Measurements from ENCODE around the gene UBE2S. TPM values are rescaled to one million over a fixed set of nuclear protein-coding genes. Genes with fewer than 3 reads are reported as not detected.

UBE2S gene
- total RNA-seq, 1 experiment from 2014 or later: 393 TPM

DNA sequence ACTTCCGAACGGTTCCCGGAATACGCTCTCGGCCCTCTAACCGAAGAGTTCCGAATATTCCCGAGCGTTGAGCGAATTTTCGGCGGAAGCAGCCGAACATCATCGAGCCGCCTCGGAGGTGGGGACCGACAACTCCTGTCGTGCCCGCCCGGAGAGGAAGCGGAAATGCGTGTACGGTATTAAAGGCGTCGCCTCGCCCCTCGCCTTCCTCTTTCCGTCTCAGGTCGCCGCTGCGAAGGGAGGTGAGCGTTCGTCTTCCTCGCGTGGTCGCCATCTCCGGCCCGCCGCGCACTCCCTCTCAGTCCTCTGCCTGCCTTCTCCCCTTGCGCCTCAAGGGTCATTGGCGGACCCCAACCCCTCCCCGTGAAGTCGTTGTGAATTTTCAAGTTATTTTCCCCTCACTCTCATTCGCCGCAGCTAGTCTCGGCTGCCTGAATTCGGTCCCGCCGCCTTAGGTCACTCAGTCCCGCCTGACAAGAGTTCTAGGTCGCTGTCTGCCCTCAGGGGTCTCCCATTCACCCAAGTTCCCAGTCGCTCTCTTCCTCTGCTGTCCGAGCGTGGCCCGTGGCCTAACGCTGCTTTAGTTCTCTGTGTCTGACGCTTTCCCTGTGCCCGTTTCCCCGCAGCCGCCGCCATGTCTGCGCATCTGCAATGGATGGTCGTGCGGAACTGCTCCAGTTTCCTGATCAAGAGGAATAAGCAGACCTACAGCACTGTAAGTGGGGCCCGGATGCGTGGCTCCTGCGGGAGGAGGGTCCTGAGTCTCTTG is 21.7 kb downstream of the UBE2S start, which contains the start of gene RPL28:
RPL28 (plus strand) TSS at position 209 of the 769 bp plus-strand sequence; CDS start at position 635, 426 bp downstream.
- Histone ChIP-seq H3K56ac (ENCODE audit: insufficient read length, low read depth, low read length) (no peak within 1 kb of the TSS), H3K9me3 (ENCODE audit: control insufficient read depth, low read depth, low read length) (no peaks in the 10 kb centered on the region), H4K91ac (ENCODE audit: insufficient read length, low read depth, low read length) (no peak within 1 kb of the TSS), H3K4me1 (ENCODE audit: insufficient read depth, low read length) (peaks cover 8% of the 10 kb centered on the region), H2BK12ac (ENCODE audit: insufficient read length, low read depth, low read length) (no peak within 1 kb of the TSS), H4K5ac (ENCODE audit: insufficient read length, low read depth, low read length) (no peak within 1 kb of the TSS), H3K14ac (ENCODE audit: insufficient read depth, low read length) (peak within 1 kb of the TSS; percentile 84), H4K20me1 (ENCODE audit: control insufficient read depth, insufficient read depth, insufficient read length) (peaks cover 3% of the 10 kb centered on the region), H2BK120ac (ENCODE audit: low read depth, low read length, poor library complexity, severe bottlenecking) (no peak within 1 kb of the TSS), H3K18ac (ENCODE audit: insufficient read length, low read depth, low read length) (peak within 1 kb of the TSS; percentile 80), H2BK15ac (ENCODE audit: low read depth, low read length) (no peak within 1 kb of the TSS), H4K8ac (replicated peaks; ENCODE audit: insufficient read length, low read depth, low read length) (no peak within 1 kb of the TSS), H2BK20ac (ENCODE audit: low read depth, low read length, poor library complexity, severe bottlenecking) (no peak within 1 kb of the TSS), H3K4me2 (ENCODE audit: insufficient read depth, insufficient read length, low read length) (peak within 1 kb of the TSS; percentile 87), H3K79me1 (ENCODE audit: insufficient read depth, low read depth, low read length, poor library complexity, severe bottlenecking) (peaks cover 15% of the 10 kb centered on the region), H3K27ac (ENCODE audit: insufficient read length, low read depth, low read length) (peak within 1 kb of the TSS; percentile 82), H3K23me2 (ENCODE audit: insufficient read length, low read depth, low read length, poor library complexity, severe bottlenecking) (peaks cover 28% of the 10 kb centered on the region), H2AFZ (ENCODE audit: low read length) (peak within 1 kb of the TSS; percentile 99), H3K27me3 (ENCODE audit: insufficient read depth, low read length) (peaks cover 2% of the 10 kb centered on the region; the same call in 1 of the 2 replicates), H3K4ac (ENCODE audit: low read depth, low read length) (no peak within 1 kb of the TSS), H3T11ph (ENCODE audit: low read length) (no peak within 1 kb of the TSS), H2AK5ac (ENCODE audit: insufficient read length, low read length) (no peak within 1 kb of the TSS), H3K79me2 (ENCODE audit: insufficient read depth, low read length) (peaks cover 17% of the 10 kb centered on the region; the same call in 1 of the 2 replicates), H3K23ac (ENCODE audit: insufficient read length, low read depth, low read length) (no peak within 1 kb of the TSS), H3K9ac (ENCODE audit: extremely low read depth, insufficient read length, low read length) (peak within 1 kb of the TSS; percentile 94), H2BK5ac (ENCODE audit: insufficient read length, low read length) (no peak within 1 kb of the TSS)
- Mint-ChIP-seq H3K27ac (peak within 1 kb of the TSS; percentile 98 to 99 (median 99)), H3K36me3 (ENCODE audit: insufficient read depth in 1 of 3, low read depth in 3 of 3) (peaks cover 40 to 53% (median 50%) of the 10 kb centered on the region in 3 experiments), H3K9me3 (peaks cover 2 to 3% of the 10 kb centered on the region in 2 experiments; a peak in 2 of 5 replicates), H3K4me3 (peak within 1 kb of the TSS; percentile 98 to 100), H3K27me3 (ENCODE audit: low read depth) (peaks cover 19% of the 10 kb centered on the region), H3K4me1 (peaks cover 45 to 57% of the 10 kb centered on the region in 2 experiments)
- no CpG with 5 or more reads among the region's 68 CpGs for WGBS (ENCODE audit: extremely low coverage, insufficient read length, low lambda C conversion rate)
- TF ChIP-seq CTCF (conservative IDR thresholded peaks at IDR 0.05): no peak
- peak; percentile 98 for DNase-seq
